Spleen (tissue), 11 donors: ENCODE results near the gene NPY2R. TPM values are rescaled to one million over a fixed set of nuclear protein-coding genes. Genes with fewer than 3 reads are reported as not detected.

ENCODE experiments used
- DNase-seq: peaks from one replicate; pipeline ENCODE4 v3.0.0-alpha.2; 2020
- H3K27ac ChIP-seq, 8 donors: fragments of 200-600 bp; sonication (generic) in 7 of 8; 1 replicate in 4 of 8; 2 replicates in 4 of 8; pipeline versions ENCODE4 v1.5.0 to v1.8.0; 2016 to 2021; ENCODE audit warnings: inconsistent platforms in 4 of 8, mild to moderate bottlenecking in 4 of 8, moderate library complexity in 1 of 8
- H3K27me3 ChIP-seq, 7 donors: fragments of 200-600 bp; sonication (generic) in 6 of 7; replicated peaks in 1 of 7; 1 replicate in 4 of 7; 2 replicates in 3 of 7; pipeline versions ENCODE4 v1.5.0 to v1.8.0; 2016 to 2021; ENCODE audit warnings: inconsistent platforms in 3 of 7, mild to moderate bottlenecking in 1 of 7
- H3K36me3 ChIP-seq, 6 donors: fragments of 200-600 bp; sonication (generic) in 5 of 6; 1 replicate in 4 of 6; 2 replicates in 2 of 6; pipeline versions ENCODE4 v1.5.0 to v1.8.0; 2016 to 2021; ENCODE audit warnings: inconsistent platforms in 2 of 6
- H3K4me1 ChIP-seq, 6 donors: fragments of 200-600 bp; sonication (generic) in 5 of 6; 1 replicate in 3 of 6; 2 replicates in 3 of 6; pipeline versions ENCODE4 v1.5.0 to v1.8.0; 2016 to 2021; ENCODE audit warnings: inconsistent platforms in 3 of 6
- H3K4me3 ChIP-seq, 8 donors: fragments of 200-600 bp; sonication (generic) in 7 of 8; 1 replicate in 4 of 8; 2 replicates in 4 of 8; pipeline versions ENCODE4 v1.5.0 to v1.8.0; 2016 to 2021; ENCODE audit warnings: inconsistent platforms in 4 of 8, mild to moderate bottlenecking in 4 of 8, moderate library complexity in 2 of 8
- H3K9me3 ChIP-seq, 8 donors: fragments of 200-600 bp; sonication (generic) in 7 of 8; 1 replicate in 4 of 8; 2 replicates in 4 of 8; pipeline versions ENCODE4 v1.5.0 to v1.8.0; 2016 to 2021; ENCODE audit warnings: inconsistent platforms in 4 of 8
- CTCF ChIP-seq, 11 experiments: fragments of 200-600 bp in 7 of 11; fragments of 450-650 bp in 4 of 11; sonication (generic) in 4 of 11; IDR thresholded peaks in 8 of 11; conservative IDR thresholded peaks in 3 of 11; 1 replicate in 7 of 11; 2 replicates in 4 of 11; pipeline versions ENCODE4 v1.4.0 to v1.8.0; 2016 to 2021; ENCODE audit warnings: antibody characterized with exemption in 11 of 11, inconsistent platforms in 4 of 11, mild to moderate bottlenecking in 1 of 11
- POLR2A ChIP-seq, 3 donors: fragments of 450-650 bp; IDR thresholded peaks; one replicate each; pipeline ENCODE4 v1.5.1; 2017; ENCODE audit warnings: antibody characterized with exemption in 3 of 3, mild to moderate bottlenecking in 1 of 3
- POLR2AphosphoS5 ChIP-seq, 3 donors: sonication (generic); formaldehyde crosslinking; IDR thresholded peaks; one replicate each; pipeline ENCODE4 v1.5.1; 2017; ENCODE audit warnings: antibody characterized with exemption in 3 of 3
- WGBS, 5 donors: extraction: QIAGEN DNeasy Blood & Tissue Kit in 3 of 5; methylation state at CpG; one replicate each; pipeline versions ENCODE4 v1.1.5 to v1.1.7; 2013 to 2018; 5-methylcytosine and 5-hydroxymethylcytosine counted together
- intact Hi-C: fragments of 100-400 bp; cut with DNase I; formaldehyde crosslinking; loops from one replicate; pipeline ENCODE4 v1.15.0; 2023; ENCODE audit warnings: low total_unique reads
- polyA plus RNA-seq, 3 donors: library from polyadenylated mRNA; stranded (reverse); fragments of 200-250 nt; gene quantifications; one replicate each; pipeline ENCODE4 v1.2.1, GENCODE V29; 2013
- total RNA-seq, 7 donors: library from RNA; depleted of rRNA in 3 of 7; stranded (reverse); fragments of >200 nt in 3 of 7; fragmentation: NEBNext Ultra II Directional in 4 of 7; extraction: Animal tissue kit (Norgen Biotek cat#: 25700) in 4 of 7; gene quantifications; one replicate each; pipeline versions ENCODE4 v1.1.0 to v1.2.1, GENCODE V29; 2016 to 2021
- donor health status: healthy with polysubstance abuse.
- donor health status: DM: no; HTN: no; CAD: no; lungs with moderate emphysema.
- donor health status: DM: no; HTN: no; CAD: no.
- donor health status: Bipolar disorder and iron deficiency.
- donor health status: healthy.
- donor health status: DM: no; HTN: no; CAD: no.
- donor health status: DM: yes; HTN: yes; CAD: no.

NPY2R gene
- total and polyA plus RNA-seq, 10 donors: 0.02 to 1.5 (median 0.03) TPM; not detected in 7

- Histone ChIP-seq H3K36me3 (no peaks in the 10 kb centered on the region), H3K27ac (no peak overlapping the region), H3K9me3 (no peaks in the 10 kb centered on the region), H3K4me3 (no peak overlapping the region), H3K4me1 (no peaks in the 10 kb centered on the region), H3K27me3 (no peaks in the 10 kb centered on the region)
- intact Hi-C loops: no loop called here
- WGBS, 5 donors: 2 to 83% (median 53%) methylated on average over 1 of the region's 1 CpG
- TF ChIP-seq POLR2A (IDR thresholded peaks at IDR 0.05): no peak
- no peak for TF ChIP-seq POLR2AphosphoS5 (IDR thresholded peaks at IDR 0.05)
- no peak for TF ChIP-seq CTCF (IDR thresholded peaks at IDR 0.05 in 8 of 11, conservative IDR thresholded peaks at IDR 0.05 in 3 of 11)
- DNase-seq: no peak
Measured at GRCh38 chr4:155187989-155188388, 20.4 kb upstream of the NPY2R start.

- DNase-seq: no peak
- no peak for TF ChIP-seq POLR2AphosphoS5 (IDR thresholded peaks at IDR 0.05)
- no peak for TF ChIP-seq CTCF (IDR thresholded peaks at IDR 0.05 in 8 of 11, conservative IDR thresholded peaks at IDR 0.05 in 3 of 11)
- no peak for TF ChIP-seq POLR2A (IDR thresholded peaks at IDR 0.05)
- H3K27ac ChIP-seq: no peak overlapping the region
- no peaks in the 10 kb centered on the region for H3K27me3 ChIP-seq
- no peaks in the 10 kb centered on the region for H3K4me1 ChIP-seq
- intact Hi-C loops: no loop called here
- H3K4me3 ChIP-seq: no peak overlapping the region
- H3K9me3 ChIP-seq: no peaks in the 10 kb centered on the region
- H3K36me3 ChIP-seq: no peaks in the 10 kb centered on the region
Measured at GRCh38 chr4:155190099-155190498, 18.3 kb upstream of the NPY2R start.

GRCh38 chr4:155197757-155198156, 10.7 kb upstream of the NPY2R start:
- no peak for DNase-seq
- H3K9me3 ChIP-seq: peaks cover 0 to 4% (median 0%) of the 10 kb centered on the region in 8 donors
- H3K4me1 ChIP-seq: no peaks in the 10 kb centered on the region
- no peak for TF ChIP-seq CTCF (IDR thresholded peaks at IDR 0.05 in 8 of 11, conservative IDR thresholded peaks at IDR 0.05 in 3 of 11)
- TF ChIP-seq POLR2A (IDR thresholded peaks at IDR 0.05): no peak
- no peaks in the 10 kb centered on the region for H3K27me3 ChIP-seq
- intact Hi-C loops: no loop called here
- H3K27ac ChIP-seq: no peak overlapping the region
- no peaks in the 10 kb centered on the region for H3K36me3 ChIP-seq
- 76 to 85% (median 79%) methylated on average over 2 of the region's 2 CpGs for WGBS, 5 donors
- H3K4me3 ChIP-seq: no peak overlapping the region

GRCh38 chr4:155207534-155208257, 740 bp upstream of the NPY2R start:
- TF ChIP-seq CTCF (IDR thresholded peaks at IDR 0.05 in 8 of 11, conservative IDR thresholded peaks at IDR 0.05 in 3 of 11) (no peak), POLR2A (IDR thresholded peaks at IDR 0.05) (no peak), POLR2AphosphoS5 (IDR thresholded peaks at IDR 0.05) (no peak)
- peak overlapping the region in 6 of 8 donors; percentile 3 to 53 (median 25) for H3K4me3 ChIP-seq
- H3K36me3 ChIP-seq: no peaks in the 10 kb centered on the region
- no peak overlapping the region for H3K27ac ChIP-seq
- 5 to 9% (median 7%) methylated on average over 24 to 26 of the region's 26 CpGs for WGBS, 5 donors
- no peaks in the 10 kb centered on the region for H3K9me3 ChIP-seq
- peaks cover 0 to 11% (median 6%) of the 10 kb centered on the region in 6 donors for H3K4me1 ChIP-seq
- DNase-seq: no peak
- intact Hi-C loops: no loop called here
- H3K27me3 ChIP-seq: peaks cover 0 to 68% (median 31%) of the 10 kb centered on the region in 7 donors
